Mucosa of rectum (tissue), 2 donors: ENCODE results near the gene CTSE.
A peak's percentile ranks its signal among the peaks of the same experiment; 100 is the strongest.
"Not testable (repeated sequence)": the region's sequence is repeated elsewhere in the genome, so short reads cannot be mapped to it uniquely, and the experiment has no call there.

Experiments used
- H3K27ac ChIP-seq, 2 donors: one replicate each; pipeline ENCODE4 v1.7.0; 2013; ENCODE audit warnings: inconsistent platforms in 2 of 2, low read depth in 2 of 2, low read length in 2 of 2
- H3K27me3 ChIP-seq, 2 donors: one replicate each; pipeline ENCODE4 v1.7.0; 2013; ENCODE audit warnings: low read length in 2 of 2; ENCODE audit not compliant: control insufficient read depth in 2 of 2, insufficient read depth in 2 of 2
- H3K36me3 ChIP-seq, 2 donors: one replicate each; pipeline ENCODE4 v1.7.0; 2013; ENCODE audit warnings: low read length in 2 of 2; ENCODE audit not compliant: control insufficient read depth in 2 of 2, insufficient read depth in 2 of 2
- H3K4me1 ChIP-seq, 2 donors: one replicate each; pipeline ENCODE4 v1.7.0; 2013; ENCODE audit warnings: low read length in 2 of 2, mild to moderate bottlenecking in 1 of 2; ENCODE audit not compliant: control insufficient read depth in 2 of 2, insufficient read depth in 2 of 2
- H3K4me3 ChIP-seq, 2 donors: one replicate each; pipeline ENCODE4 v1.7.0; 2013; ENCODE audit warnings: low read length in 2 of 2
- H3K9ac ChIP-seq, 2 donors: one replicate each; pipeline ENCODE4 v1.7.0; 2013; ENCODE audit warnings: low read length in 2 of 2, low read depth in 1 of 2, mild to moderate bottlenecking in 1 of 2
- H3K9me3 ChIP-seq, 2 donors: one replicate each; pipeline ENCODE4 v1.7.0; 2013; ENCODE audit warnings: low read length in 2 of 2; ENCODE audit not compliant: control insufficient read depth in 2 of 2
- donor health status: healthy.
- donor health status: Normal muscosa, but diverticular disease.

The CTSE gene

GRCh38 chr1:206004826-206005225 lies 18.9 kb downstream of the CTSE start:
- no peak overlapping the region for H3K9ac ChIP-seq

DNA sequence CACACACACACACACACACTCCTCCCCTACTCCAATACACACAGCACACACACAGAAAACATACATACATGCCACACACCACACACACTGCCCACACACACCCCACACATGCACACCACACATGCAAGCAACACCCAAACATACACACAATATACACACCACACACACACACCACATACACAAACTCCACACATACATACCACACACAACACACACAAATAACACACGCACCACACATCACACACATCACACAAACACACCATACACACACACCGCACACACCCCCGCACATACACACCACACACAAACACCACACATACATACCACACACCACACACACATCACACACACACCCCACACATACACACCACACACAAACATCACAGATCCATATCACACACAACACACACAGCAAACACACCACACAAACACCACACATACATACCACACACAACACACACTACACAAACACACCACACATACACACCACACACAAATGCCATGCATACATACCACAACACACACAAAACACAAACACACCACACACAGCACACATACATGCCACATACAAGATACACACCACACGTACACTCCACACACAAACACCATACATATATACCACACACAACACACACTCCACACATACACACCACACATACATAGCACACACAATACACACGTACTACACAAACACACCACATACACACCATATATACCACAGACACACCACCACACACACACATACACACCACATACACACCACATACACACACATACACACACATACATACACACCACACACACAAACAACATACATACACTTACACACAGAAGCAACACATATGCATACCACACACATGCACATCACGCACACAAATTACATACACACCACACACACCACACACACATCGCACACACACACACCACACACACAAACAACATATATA lies 19.6 kb downstream of the CTSE start:
- Histone ChIP-seq H3K4me1 (peaks cover 0 to 4% of the 10 kb centered on the region in 2 donors), H3K9me3 (no peaks in the 10 kb centered on the region), H3K36me3 (no peaks in the 10 kb centered on the region), H3K4me3 (no peak overlapping the region), H3K9ac (no peak overlapping the region), H3K27ac (peak overlapping the region; percentile 22 to 32), H3K27me3 (no peaks in the 10 kb centered on the region)

More at GRCh38 chr1:206004826-206005225, 18.9 kb downstream of the CTSE start:
- Histone ChIP-seq H3K4me1 (peaks cover 0 to 4% of the 10 kb centered on the region in 2 donors), H3K27ac (no peak overlapping the region), H3K27me3 (no peaks in the 10 kb centered on the region), H3K4me3 (no peak overlapping the region), H3K9me3 (no peaks in the 10 kb centered on the region), H3K36me3 (no peaks in the 10 kb centered on the region)

- H3K27me3 ChIP-seq = no peaks in the 10 kb centered on the region
- H3K4me3 ChIP-seq = peak within 1 kb of the TSS in 1 of 2 donors; percentile 58
- H3K9ac ChIP-seq = peak within 1 kb of the TSS; percentile 15 to 41
- no peaks in the 10 kb centered on the region for H3K36me3 ChIP-seq
- H3K27ac ChIP-seq = peak within 1 kb of the TSS; percentile 50 to 72
- H3K4me1 ChIP-seq = peaks cover 0 to 4% of the 10 kb centered on the region in 2 donors
- no peaks in the 10 kb centered on the region for H3K9me3 ChIP-seq
These were observed 20.6 kb downstream of the CTSE start, which contains the start of gene RAB7B for GRCh38 chr1:206002871-206003801. Gene RAB7B, minus strand, starts transcription at chr1:206003395. Its CDS starts 9,260 bp downstream, at chr1:205994135.

GRCh38 chr1:206002160-206002559 lies 21.5 kb downstream of the CTSE start:
- Histone ChIP-seq H3K36me3 (no peaks in the 10 kb centered on the region), H3K27me3 (no peaks in the 10 kb centered on the region), H3K9ac (no peak overlapping the region), H3K4me3 (peak overlapping the region in 1 of 2 donors; percentile 58), H3K27ac (no peak overlapping the region), H3K4me1 (peaks cover 0 to 4% of the 10 kb centered on the region in 2 donors), H3K9me3 (no peaks in the 10 kb centered on the region)

GRCh38 chr1:206001476-206001888 lies 22.2 kb downstream of the CTSE start:
- Histone ChIP-seq H3K4me3 (peak overlapping the region in 1 of 2 donors; percentile 58), H3K36me3 (no peaks in the 10 kb centered on the region), H3K27me3 (no peaks in the 10 kb centered on the region), H3K4me1 (peaks cover 0 to 4% of the 10 kb centered on the region in 2 donors), H3K9me3 (no peaks in the 10 kb centered on the region), H3K9ac (peak overlapping the region in 1 of 2 donors; percentile 27), H3K27ac (peak overlapping the region; percentile 23 to 38)

DNA sequence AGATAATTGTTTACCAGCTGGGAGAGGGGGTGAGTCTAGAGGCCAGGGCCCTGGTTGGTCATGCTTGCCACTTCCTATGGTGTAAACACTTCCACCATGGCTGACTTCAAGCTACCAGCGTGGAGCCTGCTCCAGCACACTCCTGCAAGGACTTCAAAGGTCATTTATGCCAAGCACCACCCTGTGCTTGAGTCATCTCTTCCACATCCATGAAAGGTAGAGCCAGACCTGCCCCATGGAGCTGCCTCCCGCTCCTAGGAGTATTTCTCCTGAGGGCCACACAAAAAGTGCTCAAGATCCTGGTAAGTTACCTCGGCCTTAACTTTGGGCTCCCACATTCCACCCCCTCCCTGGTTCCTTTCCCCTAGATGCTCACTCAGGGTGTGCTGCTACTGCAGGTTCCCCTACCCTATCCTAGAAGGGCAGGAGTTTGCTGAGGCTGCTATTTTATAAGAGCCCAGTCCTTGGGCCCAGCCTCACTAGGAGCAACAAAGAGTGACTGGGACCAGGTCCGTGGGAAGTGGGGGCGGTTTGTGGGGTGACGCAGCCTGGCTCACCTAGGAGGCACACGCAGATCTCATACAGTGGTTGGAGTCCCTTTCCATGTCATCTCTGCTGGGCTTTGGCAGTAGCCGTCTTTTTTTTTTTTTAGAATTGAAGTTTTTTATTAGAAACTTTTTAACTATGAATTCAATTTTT lies 22.9 kb downstream of the CTSE start:
- H3K4me3 ChIP-seq = no peak overlapping the region
- no peak overlapping the region for H3K9ac ChIP-seq
- H3K4me1 ChIP-seq = peaks cover 0 to 4% of the 10 kb centered on the region in 2 donors
- H3K36me3 ChIP-seq = no peaks in the 10 kb centered on the region
- H3K9me3 ChIP-seq = no peaks in the 10 kb centered on the region
- no peak overlapping the region for H3K27ac ChIP-seq
- no peaks in the 10 kb centered on the region for H3K27me3 ChIP-seq

GRCh38 chr1:205998457-205999241 lies 25.0 kb downstream of the CTSE start:
- Histone ChIP-seq H3K9ac (no peak overlapping the region), H3K4me3 (no peak overlapping the region), H3K27me3 (no peaks in the 10 kb centered on the region), H3K27ac (no peak overlapping the region), H3K36me3 (no peaks in the 10 kb centered on the region), H3K9me3 (no peaks in the 10 kb centered on the region), H3K4me1 (peaks cover 0 to 4% of the 10 kb centered on the region in 2 donors)

GRCh38 chr1:205996641-205997040 lies 27.1 kb downstream of the CTSE start:
- H3K9me3 ChIP-seq, H3K4me1 ChIP-seq, H3K36me3 ChIP-seq, H3K27ac ChIP-seq, H3K9ac ChIP-seq, H3K27me3 ChIP-seq, H3K4me3 ChIP-seq: not testable (repeated sequence)

DNA sequence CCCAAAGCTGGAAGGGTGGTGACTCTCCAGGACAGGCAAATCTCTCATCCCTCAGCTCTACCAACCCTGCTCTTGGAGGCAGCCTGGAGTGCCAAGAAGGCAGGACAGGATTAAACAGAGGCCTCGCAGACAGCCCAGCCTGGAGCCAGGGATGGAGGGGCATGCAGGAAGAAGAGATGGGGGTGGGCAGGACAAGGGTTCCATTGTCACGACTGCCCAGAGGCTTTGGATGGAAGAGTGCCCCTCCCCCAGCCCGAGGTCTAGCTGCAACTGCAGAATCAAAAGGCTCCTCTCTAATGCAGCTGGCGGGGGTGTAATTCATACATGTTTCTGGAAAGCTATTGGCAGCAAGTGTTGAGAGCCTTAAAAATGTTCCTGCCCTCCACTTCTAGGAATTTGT lies 29.3 kb downstream of the CTSE start:
- no peaks in the 10 kb centered on the region for H3K9me3 ChIP-seq
- H3K27ac ChIP-seq = no peak overlapping the region
- H3K36me3 ChIP-seq = peaks cover 0 to 3% of the 10 kb centered on the region in 2 donors
- peaks cover 0 to 3% of the 10 kb centered on the region in 2 donors for H3K27me3 ChIP-seq
- no peak overlapping the region for H3K9ac ChIP-seq
- no peak overlapping the region for H3K4me3 ChIP-seq
- H3K4me1 ChIP-seq = no peaks in the 10 kb centered on the region
